GM19193 (cell line): ENCODE data around the gene CCDC7.

Experiments
- POLR2A ChIP-seq: IDR thresholded peaks from 4 replicates; pipeline ENCODE4 v1.6.1; 2011; ENCODE audit not compliant: insufficient read depth, insufficient read length; ENCODE audit errors: extremely low read depth

Gene CCDC7

GRCh38 chr10:32436215-32436614, 9.7 kb upstream of the CCDC7 start:
- TF ChIP-seq POLR2A = no peak

- TF ChIP-seq POLR2A = no peak
Measured at GRCh38 chr10:32437334-32437733, 8.6 kb upstream of the CCDC7 start.

GRCh38 chr10:32445036-32445435, 904 bp upstream of the CCDC7 start:
- TF ChIP-seq POLR2A = no peak

GRCh38 chr10:32446536-32447406, 831 bp downstream of the CCDC7 start:
- no peak for TF ChIP-seq POLR2A

- TF ChIP-seq POLR2A = no peak
Measured at GRCh38 chr10:32454148-32454547, 8.2 kb downstream of the CCDC7 start.

GRCh38 chr10:32459051-32459698, 13.2 kb downstream of the CCDC7 start:
- no peak for TF ChIP-seq POLR2A

GRCh38 chr10:32461203-32461602, 15.3 kb downstream of the CCDC7 start:
- TF ChIP-seq POLR2A = no peak

- no peak for TF ChIP-seq POLR2A
Measured at GRCh38 chr10:32471232-32471631, 25.3 kb downstream of the CCDC7 start.

- no peak for TF ChIP-seq POLR2A
Measured at GRCh38 chr10:32477499-32477898, 31.6 kb downstream of the CCDC7 start.

- no peak for TF ChIP-seq POLR2A
Measured at GRCh38 chr10:32481606-32482005, 35.7 kb downstream of the CCDC7 start.

GRCh38 chr10:32489158-32489557, 43.2 kb downstream of the CCDC7 start:
- TF ChIP-seq POLR2A = no peak

- TF ChIP-seq POLR2A = no peak
Measured at GRCh38 chr10:32489901-32490300, 44.0 kb downstream of the CCDC7 start.

- no peak for TF ChIP-seq POLR2A
Measured at GRCh38 chr10:32501906-32502305, 56.0 kb downstream of the CCDC7 start.

- no peak for TF ChIP-seq POLR2A
Measured at GRCh38 chr10:32511599-32511998, 65.7 kb downstream of the CCDC7 start.

- TF ChIP-seq POLR2A = no peak
Measured at GRCh38 chr10:32516567-32517495, 70.9 kb downstream of the CCDC7 start.
